HG02798 (cell line): Measurements from ENCODE around the gene EBF3.

ENCODE experiments used
- ATAC-seq: cut with Tn5 transposase; IDR thresholded peaks from one replicate; pipeline ENCODE4 v1.9.1; 2021; ENCODE audit warnings: mild to moderate bottlenecking; ENCODE audit not compliant: unreplicated experiment, poor library complexity

EBF3 gene

GRCh38 chr10:129972145-129972965 is 8.3 kb upstream of the EBF3 start:
- ATAC-seq, result no peak

GRCh38 chr10:129971381-129972144 is 7.5 kb upstream of the EBF3 start:
- no peak for ATAC-seq

GRCh38 chr10:129970465-129971364 is 6.6 kb upstream of the EBF3 start:
- no peak for ATAC-seq

- no peak for ATAC-seq
Measured at GRCh38 chr10:129969911-129970464, 5.9 kb upstream of the EBF3 start.

GRCh38 chr10:129969184-129969910 is 5.3 kb upstream of the EBF3 start:
- ATAC-seq, result no peak

- ATAC-seq, result no peak
Measured at GRCh38 chr10:129968853-129969183, 4.7 kb upstream of the EBF3 start.

- ATAC-seq, result no peak
Measured at GRCh38 chr10:129968020-129968852, 4.2 kb upstream of the EBF3 start.

GRCh38 chr10:129967579-129968019 is 3.5 kb upstream of the EBF3 start:
- ATAC-seq, result no peak

GRCh38 chr10:129966889-129967578 is 3.0 kb upstream of the EBF3 start:
- no peak for ATAC-seq

- no peak for ATAC-seq
Measured at GRCh38 chr10:129966370-129966888, 2.4 kb upstream of the EBF3 start.

GRCh38 chr10:129965959-129966358 is 1.9 kb upstream of the EBF3 start:
- no peak for ATAC-seq

GRCh38 chr10:129965425-129965808 is 1.3 kb upstream of the EBF3 start:
- ATAC-seq, result no peak

- no peak for ATAC-seq
Measured at GRCh38 chr10:129964611-129965424, 744 bp upstream of the EBF3 start.

GRCh38 chr10:129962872-129963640 is 1.0 kb downstream of the EBF3 start:
- no peak for ATAC-seq

GRCh38 chr10:129962031-129962871 is 1.8 kb downstream of the EBF3 start:
- no peak for ATAC-seq
